ENCODE data around the gene MX1.

MX1 gene

DNA sequence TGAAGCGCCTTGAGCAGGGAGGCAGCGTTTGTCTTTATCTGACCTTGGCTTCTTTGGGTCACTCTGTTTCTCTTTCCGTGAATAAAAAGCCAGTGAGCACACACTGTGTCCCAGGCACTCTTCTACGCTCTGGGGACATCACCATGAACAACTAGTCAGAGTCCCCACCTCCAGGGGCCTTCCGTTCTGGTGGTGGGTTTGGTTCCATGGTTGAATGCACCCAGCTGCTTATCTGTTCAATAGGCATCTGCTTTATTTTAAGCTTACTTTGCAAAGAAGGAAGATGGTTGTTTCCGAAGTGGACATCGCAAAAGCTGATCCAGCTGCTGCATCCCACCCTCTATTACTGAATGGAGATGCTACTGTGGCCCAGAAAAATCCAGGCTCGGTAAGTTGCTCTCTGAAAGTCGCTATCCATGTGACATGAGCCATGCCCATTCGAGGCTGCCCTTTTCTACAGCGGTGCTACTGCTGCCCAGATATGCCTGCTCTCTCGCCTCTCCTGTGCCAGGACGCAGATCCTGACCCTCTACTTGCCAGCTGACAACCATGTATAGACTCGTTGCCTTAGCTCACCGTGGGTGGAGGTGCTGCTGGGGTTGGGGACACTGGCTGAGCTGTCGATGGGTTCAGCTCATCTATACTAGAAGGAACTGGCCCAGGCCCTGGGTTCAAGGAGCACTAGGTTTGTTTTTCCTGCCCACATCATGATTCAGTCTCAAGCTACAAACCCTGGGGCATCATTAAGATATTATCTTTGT is 5.9 kb downstream of the MX1 start:
- DNase-seq (ENCODE audit: low read depth in 3 of 3) = no peak

DNA sequence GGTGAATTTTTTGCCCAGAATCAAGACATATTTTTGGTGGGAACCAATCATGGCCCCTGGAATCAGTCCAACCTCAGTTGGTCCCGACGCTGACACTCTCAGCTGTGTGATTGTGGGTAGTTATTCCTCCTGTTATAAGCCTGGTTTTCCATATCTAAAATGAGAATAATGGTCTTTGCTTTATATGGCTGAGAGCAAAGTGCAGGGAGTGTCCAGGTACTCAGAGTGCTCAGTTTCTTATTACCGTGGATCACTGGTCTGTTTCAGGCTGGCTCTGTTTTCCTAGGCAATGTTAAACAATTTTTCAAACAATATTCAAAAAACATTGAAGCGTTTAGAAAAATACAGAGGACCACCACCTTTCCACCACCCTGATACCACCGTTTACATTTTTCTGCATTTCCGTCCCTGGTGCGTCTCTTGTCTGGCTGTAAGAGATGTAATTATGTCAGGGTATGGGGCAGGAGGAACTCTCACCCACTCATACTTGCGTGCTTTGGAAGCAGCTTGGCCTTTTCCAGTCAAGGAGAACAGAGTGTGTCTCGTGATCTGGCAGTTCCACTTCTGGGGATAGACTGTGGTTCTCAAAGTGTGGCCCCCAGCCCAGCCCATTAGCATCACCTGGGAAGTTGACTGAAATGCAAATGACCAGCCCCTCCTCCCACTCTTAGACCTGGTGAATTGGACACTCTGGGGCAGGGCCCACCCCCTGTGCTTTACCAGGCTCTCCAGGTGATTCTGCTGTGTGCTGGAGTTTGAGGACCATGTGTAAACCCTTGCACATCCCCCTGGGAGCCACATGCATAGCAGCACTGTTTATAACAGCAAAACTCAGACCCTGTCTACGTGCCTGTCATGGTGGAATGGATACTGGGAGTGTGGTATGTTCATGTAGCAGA is 6.8 kb downstream of the MX1 start:
- DNase-seq (ENCODE audit: low read depth in 3 of 3) = no peak

DNA sequence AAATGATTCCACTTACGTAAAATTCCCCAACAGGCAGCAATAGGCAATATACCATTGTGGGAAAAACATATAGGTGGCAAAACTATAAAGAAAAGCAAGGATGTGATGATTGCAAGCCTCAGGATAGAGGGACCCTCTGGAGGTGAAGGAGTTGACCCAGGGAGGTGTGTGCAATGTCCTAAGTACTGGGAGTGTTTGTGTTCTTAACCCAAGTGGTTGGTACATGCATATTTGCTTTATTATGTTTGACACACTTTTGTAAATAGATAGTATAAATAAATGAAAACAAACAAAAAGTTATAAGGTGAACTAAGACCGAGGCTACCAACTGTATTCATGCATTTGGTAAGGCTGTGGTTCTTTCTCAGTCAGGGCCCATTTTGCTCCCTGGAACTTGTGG is 7.5 kb downstream of the MX1 start:
- DNase-seq (ENCODE audit: low read depth in 3 of 3) = no peak

DNA sequence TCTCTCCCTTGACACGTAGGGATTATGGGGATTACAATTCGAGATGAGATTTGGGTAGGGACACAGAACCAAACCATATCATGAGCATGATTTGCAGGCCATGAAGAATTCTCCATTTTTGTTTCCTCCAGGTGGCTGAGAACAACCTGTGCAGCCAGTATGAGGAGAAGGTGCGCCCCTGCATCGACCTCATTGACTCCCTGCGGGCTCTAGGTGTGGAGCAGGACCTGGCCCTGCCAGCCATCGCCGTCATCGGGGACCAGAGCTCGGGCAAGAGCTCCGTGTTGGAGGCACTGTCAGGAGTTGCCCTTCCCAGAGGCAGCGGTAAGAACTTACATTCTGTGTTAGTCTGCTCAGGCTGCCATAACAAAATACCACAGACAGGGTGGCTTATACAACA is 9.7 kb downstream of the MX1 start:
- no peak for DNase-seq (ENCODE audit: low read depth in 3 of 3)

DNA sequence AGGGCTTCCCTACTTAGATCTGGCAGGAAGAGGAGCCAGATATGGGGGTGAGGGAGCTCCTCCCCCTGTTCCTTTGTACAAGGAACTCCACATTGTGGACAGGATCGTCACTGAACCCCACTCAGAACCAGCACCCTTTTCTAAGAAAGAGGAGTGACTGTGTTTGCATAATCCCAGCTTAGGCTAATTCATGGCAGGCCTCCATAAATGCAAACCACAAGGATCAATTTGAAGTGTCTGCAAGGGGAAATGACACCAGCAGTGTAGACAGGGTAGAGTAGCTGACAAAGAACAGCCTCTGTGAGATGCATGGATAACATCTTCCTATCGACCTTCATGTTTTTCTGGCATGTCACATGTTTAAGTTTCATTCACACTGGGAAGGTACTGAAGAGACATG is 11.7 kb downstream of the MX1 start:
- no peak for DNase-seq (ENCODE audit: low read depth in 3 of 3)

DNA sequence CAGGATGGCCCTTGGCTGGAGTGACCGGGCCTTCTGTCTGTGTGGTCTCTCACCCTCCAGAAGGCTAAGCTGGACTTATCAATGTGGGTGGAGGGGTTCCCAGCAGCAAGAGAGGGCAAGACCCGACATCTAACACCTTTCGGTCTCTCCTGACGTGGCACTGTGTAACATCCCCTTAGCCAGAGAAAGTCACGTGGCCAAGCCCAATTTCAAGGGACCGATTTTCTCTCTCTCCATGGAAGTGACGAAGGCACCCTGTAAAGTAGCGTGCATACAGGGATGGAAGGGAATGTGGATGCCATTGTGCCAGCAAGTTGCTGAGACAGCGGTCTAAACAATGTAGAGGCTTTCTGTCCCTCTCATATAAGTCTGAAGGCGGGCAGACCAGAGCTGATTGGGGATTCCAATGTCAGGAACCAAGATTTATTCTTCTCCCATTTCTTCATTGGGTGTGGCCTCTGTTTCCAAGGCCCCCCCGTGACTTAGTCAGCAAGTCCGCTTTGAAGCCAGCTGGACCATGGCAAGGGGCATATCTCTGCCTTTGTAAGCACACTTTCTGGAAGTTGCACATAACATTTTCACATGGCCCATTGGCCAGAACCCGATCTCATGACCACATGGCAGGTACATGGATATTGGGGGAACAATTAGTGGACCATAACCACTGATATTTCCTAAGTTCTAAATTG is 12.5 kb downstream of the MX1 start:
- DNase-seq (ENCODE audit: low read depth in 3 of 3) = no peak

DNA sequence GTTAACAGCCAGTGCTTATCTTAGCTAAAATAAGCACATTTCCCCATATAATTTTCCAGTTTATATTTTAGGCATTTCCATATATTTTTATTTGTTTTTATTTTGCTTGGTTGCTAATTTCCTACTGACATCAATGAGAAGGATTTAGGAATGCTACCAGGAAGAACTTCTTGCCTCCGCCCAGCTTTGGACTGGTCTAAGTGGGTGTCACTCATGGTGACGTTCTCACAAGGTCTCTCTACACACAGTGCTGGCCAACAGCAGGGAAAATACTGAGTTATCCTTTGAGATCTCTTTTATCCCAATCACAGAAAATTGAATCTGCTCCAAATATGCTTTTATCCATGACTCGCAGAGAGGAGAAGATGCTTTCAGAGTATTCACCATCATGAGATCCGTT is 13.2 kb downstream of the MX1 start:
- no peak for DNase-seq (ENCODE audit: low read depth in 3 of 3)

DNA sequence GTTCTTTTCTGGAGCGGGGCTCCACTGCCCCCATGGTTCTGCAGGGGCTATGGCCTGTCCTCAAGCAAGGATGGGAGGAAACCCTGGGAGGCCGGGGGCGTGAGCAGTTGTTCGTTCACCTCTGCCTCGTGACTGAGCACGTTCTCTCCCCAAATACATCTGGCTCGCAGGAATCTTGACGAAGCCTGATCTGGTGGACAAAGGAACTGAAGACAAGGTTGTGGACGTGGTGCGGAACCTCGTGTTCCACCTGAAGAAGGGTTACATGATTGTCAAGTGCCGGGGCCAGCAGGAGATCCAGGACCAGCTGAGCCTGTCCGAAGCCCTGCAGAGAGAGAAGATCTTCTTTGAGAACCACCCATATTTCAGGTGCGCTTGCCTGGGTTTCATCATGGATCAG is 15.5 kb downstream of the MX1 start:
- no peak for DNase-seq (ENCODE audit: low read depth in 3 of 3)

DNA sequence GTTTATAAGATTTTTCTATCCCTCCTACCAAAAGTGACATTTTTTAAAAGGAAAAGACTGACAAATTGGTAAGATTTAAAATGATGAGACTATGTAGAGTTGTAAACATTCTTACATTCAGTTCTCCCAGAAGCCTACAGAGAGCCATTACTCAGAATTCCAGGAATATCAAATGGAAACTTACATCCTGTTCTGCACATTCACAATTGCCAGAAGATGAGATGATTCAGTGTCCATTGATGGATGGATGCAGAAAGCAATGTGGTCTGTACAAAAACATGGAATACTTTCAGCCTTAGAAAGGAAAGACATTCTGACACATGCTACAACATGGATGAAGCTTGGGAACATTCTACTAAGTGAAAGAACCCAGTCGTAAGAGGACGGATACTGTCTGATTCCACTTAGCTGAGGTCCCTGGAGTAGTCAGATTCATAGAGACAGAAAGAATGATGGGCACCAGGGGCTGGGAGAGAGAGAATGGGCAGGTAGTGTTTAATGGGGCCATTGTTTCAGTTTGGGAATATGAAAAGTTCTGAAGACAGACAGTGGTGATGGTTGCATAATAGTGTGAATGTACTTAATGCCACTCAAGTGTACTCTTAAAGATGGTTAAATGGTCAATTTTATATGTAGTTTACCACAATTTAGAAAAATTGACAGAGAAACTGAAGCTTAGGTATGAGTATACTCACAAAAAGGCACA is 16.6 kb downstream of the MX1 start:
- no peak for DNase-seq (ENCODE audit: low read depth in 3 of 3)

DNA sequence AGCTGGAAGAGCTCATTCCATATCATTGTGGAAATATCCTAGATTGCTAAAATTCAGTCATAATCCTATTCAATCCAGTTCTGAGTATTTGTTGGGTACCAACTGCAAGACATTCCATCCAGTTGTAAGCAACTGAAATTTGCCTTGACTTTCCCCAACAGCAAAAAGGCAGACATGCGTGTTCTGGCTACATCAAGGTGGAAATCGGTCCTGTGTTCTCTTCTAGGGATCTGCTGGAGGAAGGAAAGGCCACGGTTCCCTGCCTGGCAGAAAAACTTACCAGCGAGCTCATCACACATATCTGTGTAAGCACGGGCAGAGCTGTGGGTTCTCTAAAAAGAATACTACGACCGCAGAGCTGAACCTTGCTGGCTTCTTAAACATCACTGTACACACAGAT is 17.5 kb downstream of the MX1 start:
- no peak for DNase-seq (ENCODE audit: low read depth in 3 of 3)

DNA sequence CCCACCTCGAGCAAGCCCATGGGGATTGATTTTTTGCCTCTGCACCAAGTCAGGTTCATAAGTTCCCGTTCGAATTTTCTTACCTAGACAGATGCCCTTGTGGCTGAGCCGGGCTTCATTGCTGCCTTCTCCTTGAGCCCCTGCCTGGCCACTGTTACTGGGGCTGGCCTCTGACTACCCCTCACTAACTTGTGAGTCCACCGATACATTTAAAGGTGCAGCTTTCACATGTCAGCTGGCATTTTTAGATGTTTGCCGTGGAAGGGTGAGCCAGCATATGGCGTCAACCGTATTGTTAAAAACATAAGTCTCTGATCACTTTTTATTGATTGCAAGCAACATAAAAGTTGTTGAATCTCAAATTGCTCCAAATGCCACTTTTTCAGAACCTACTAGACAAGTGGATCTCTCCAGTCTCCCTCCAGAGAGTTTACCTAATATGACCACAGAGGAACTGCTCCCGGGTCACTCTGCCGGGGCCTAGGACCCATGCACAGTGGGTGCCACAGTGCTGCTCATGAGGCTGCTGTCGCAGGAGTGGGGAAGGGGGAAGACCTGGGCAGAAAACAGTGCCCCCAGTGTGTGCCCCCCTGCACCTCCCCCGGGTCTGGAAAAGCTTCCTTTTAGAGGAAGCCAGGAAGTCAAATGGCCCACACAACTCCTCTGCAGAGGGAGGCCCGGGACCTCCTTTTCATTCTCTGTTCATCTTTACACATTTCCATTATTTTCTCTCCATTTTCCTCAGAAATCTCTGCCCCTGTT is 18.8 kb downstream of the MX1 start:
- DNase-seq (ENCODE audit: low read depth in 3 of 3) = no peak

DNA sequence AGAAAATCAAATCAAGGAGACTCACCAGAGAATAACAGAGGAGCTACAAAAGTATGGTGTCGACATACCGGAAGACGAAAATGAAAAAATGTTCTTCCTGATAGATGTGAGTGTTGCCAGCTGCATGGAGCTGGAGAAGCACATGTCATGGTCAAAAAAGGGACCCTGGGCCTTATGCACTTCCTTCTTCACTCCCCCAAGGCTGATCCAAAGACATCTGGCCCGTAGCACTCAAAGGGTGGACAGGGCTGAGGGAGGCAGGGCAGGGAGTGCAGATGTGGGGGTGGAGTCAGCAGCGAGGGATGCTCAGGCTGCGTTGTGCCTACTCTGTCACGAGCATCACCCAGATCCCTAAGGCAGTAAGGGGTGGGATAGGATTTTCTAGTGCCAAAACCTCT is 19.4 kb downstream of the MX1 start:
- no peak for DNase-seq (ENCODE audit: low read depth in 3 of 3)

DNA sequence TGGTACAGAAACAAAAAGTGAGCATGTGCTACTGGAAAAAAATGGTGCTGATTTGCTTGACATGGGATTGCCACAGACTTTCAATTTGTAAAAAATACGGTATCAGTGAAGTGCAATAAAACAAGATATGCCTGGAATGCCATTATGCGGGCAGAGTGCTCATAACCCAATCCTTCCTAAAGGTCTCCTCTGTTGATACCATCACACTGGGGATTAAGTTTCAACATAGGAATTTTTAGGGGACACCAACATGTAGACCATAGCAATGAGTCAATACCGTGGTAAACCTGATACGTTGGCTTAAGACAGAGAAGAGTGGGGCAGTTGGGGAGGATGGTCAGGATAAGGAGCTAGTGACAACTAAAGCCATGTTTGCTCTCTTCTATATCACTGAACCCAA is 20.5 kb downstream of the MX1 start:
- DNase-seq (ENCODE audit: low read depth in 3 of 3) = no peak

DNA sequence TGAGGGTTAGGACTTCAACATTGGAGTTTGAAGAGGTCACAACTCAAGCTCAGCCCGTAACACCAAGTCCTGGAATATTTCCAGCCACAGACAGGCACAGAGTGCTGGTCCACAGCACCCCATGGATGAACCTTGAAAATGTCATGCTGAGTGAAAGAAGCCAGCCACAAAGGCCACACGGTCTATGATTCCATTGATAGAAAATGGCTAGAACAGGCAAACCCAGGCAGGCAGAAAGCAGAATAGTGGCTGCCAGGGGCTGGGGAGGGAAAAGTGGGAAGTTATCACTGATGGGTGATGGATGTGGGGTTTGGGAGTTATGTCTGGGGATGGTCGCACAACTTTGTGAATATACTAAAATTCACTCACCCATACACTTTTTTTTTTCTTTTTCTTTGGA is 21.3 kb downstream of the MX1 start:
- DNase-seq (ENCODE audit: low read depth in 3 of 3) = no peak

DNA sequence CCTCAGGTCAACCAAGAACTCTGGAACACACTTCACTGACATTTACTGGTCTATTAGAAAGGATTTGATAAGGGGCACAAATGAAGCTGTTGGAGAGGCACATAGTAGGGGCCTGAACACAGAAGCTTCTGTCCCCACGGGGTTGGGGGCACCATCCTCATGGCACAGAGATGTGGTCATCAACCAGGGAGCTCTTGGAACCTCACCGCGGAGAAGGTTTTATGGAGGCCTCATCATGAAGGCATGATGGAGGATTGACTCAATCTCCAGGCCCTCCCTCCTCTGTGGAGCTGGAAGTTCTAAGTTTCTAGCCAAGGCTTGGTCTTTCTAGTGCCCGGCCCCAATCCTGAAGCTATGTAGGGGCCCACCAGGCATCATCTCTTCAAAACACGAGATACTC is 23.6 kb downstream of the MX1 start:
- DNase-seq (ENCODE audit: low read depth in 3 of 3) = no peak

DNA sequence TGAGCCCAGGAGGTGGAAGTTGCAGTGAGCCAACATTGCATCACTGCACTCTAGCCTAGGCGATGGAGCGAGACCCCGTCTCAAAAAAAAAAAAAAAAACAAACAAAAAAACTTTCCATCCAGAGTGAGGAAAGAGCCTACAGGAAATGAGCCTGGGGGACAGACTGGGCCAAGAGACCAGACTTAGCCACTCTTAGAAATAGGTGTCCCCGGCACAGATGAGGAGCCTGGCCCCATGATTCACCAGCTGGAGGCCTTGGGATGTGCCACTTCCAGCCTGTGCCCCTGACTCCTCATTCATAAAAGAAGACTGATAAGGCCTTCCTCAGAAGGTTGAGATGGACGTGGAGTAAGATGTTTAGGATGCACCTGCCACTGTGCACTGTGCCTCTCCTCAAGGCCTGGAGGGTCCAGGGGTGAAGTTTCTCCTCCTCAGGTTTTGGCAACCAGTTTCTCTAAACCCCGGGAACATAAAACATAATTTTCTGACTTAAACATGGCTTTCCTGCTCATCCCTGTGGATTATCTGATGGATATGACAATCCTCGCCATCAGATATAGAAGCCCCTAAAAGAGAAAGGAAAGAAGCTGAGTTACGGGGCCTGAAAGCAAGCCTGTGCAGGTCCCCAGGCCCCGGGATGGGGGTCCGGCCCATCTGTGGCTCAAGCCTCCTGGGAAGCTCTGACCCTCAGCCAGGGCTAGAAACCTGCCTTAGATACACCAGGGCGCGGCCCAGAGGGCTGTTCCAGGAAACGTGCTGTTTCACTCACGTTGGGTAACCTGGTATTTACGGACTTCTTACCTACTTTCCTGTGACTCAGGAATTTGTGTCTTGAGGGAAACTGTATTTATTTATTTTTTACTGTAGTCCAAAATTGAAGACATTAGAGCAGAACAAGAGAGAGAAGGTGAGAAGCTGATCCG is 26.0 kb downstream of the MX1 start:
- no peak for DNase-seq (ENCODE audit: low read depth in 3 of 3)

DNA sequence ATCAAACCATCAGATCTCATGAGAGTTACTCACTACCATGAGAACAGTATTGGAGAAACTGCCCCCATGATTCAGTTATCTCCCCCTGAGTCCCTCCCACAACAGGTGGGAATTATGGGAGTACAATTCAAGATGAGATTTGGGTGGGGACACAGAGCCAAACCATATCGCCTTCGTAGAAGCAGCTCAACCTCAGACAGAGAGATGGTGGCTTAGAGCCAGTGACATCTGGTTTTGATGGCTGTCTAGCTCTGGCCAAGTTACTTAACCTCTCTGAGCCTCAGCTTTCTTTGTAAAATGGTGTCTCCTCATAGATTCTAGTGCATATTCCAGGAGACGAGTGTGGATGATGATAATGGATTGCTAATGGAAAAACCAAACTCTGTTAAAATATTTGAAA is 27.2 kb downstream of the MX1 start:
- no peak for DNase-seq (ENCODE audit: low read depth in 3 of 3)

DNA sequence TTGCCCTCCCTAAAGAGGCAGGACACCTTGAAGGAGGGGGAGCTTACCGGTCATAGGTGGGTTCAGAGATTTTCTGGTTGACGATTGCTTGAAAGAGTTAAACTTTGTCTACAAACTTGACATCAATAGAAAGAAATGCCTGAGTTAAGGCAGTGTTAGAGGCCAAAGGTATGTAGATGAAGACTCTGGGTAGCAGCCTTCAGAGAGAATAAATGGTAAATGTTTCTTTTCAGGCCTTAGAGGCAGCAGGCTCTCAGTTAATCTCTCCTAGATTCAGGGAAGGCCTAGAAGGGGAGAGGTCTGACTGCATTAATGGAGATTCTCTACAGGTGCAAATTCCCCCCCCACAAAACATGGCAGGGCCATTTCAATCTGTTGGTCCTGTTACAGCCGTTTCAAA is 27.7 kb downstream of the MX1 start:
- DNase-seq (ENCODE audit: low read depth in 3 of 3) = no peak

DNA sequence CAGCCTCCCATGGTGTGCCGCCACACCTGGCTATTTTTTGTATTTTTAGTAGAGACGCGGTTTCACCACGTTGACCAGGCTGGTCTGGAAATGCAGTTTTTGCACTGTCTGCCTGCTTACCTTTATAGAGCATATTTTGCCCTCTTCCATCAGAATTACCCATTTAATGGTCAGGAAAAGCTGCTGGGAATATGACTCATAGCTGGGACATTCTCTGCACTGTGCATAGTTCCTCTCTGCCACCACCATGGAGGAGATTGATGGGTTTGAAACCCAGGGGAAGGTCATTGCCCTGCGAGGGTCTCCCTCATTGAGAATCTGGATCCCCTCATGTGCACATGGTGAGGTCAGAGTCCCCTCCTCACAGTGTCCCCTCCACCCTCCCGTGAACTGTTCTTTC is 32.1 kb downstream of the MX1 start:
- DNase-seq (ENCODE audit: low read depth in 3 of 3) = no peak

DNA sequence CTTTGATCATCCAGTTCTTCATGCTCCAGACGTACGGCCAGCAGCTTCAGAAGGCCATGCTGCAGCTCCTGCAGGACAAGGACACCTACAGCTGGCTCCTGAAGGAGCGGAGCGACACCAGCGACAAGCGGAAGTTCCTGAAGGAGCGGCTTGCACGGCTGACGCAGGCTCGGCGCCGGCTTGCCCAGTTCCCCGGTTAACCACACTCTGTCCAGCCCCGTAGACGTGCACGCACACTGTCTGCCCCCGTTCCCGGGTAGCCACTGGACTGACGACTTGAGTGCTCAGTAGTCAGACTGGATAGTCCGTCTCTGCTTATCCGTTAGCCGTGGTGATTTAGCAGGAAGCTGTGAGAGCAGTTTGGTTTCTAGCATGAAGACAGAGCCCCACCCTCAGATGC is 32.5 kb downstream of the MX1 start:
- no peak for DNase-seq (ENCODE audit: low read depth in 3 of 3)
